BLaER1 (cell line): ENCODE measurements around the gene P2RX7.
A peak's percentile ranks its signal among the peaks of the same experiment; 100 is the strongest.
"Not testable (repeated sequence)": the region's sequence is repeated elsewhere in the genome, so short reads cannot be mapped to it uniquely, and the experiment has no call there.

Source experiments
- H3K27ac ChIP-seq: shearing (Covaris generic); formaldehyde crosslinking; 2 replicates; pipeline ENCODE4 v1.8.1; 2022
- H3K27me3 ChIP-seq: shearing (Covaris generic); formaldehyde crosslinking; 2 replicates; pipeline ENCODE4 v1.8.1; 2022
- H3K36me3 ChIP-seq: shearing (Covaris generic); formaldehyde crosslinking; 2 replicates; pipeline ENCODE4 v1.8.1; 2022
- H3K4me1 ChIP-seq: shearing (Covaris generic); formaldehyde crosslinking; 2 replicates; pipeline ENCODE4 v1.8.1; 2022
- H3K4me2 ChIP-seq: shearing (Covaris generic); formaldehyde crosslinking; 2 replicates; pipeline ENCODE4 v1.8.1; 2022
- H3K4me3 ChIP-seq: shearing (Covaris generic); formaldehyde crosslinking; 2 replicates; pipeline ENCODE4 v1.8.1; 2022
- H3K9ac ChIP-seq: shearing (Covaris generic); formaldehyde crosslinking; 2 replicates; pipeline ENCODE4 v1.8.1; 2022
- H3K9me3 ChIP-seq: shearing (Covaris generic); formaldehyde crosslinking; 2 replicates; pipeline ENCODE4 v1.8.1; 2022
- H4K20me1 ChIP-seq: shearing (Covaris generic); formaldehyde crosslinking; 2 replicates; pipeline ENCODE4 v1.8.1; 2022
- Cebpa-rat ChIP-seq: shearing (Covaris generic); IDR thresholded peaks from 2 replicates; pipeline ENCODE4 v1.8.1; 2022

P2RX7 gene

DNA sequence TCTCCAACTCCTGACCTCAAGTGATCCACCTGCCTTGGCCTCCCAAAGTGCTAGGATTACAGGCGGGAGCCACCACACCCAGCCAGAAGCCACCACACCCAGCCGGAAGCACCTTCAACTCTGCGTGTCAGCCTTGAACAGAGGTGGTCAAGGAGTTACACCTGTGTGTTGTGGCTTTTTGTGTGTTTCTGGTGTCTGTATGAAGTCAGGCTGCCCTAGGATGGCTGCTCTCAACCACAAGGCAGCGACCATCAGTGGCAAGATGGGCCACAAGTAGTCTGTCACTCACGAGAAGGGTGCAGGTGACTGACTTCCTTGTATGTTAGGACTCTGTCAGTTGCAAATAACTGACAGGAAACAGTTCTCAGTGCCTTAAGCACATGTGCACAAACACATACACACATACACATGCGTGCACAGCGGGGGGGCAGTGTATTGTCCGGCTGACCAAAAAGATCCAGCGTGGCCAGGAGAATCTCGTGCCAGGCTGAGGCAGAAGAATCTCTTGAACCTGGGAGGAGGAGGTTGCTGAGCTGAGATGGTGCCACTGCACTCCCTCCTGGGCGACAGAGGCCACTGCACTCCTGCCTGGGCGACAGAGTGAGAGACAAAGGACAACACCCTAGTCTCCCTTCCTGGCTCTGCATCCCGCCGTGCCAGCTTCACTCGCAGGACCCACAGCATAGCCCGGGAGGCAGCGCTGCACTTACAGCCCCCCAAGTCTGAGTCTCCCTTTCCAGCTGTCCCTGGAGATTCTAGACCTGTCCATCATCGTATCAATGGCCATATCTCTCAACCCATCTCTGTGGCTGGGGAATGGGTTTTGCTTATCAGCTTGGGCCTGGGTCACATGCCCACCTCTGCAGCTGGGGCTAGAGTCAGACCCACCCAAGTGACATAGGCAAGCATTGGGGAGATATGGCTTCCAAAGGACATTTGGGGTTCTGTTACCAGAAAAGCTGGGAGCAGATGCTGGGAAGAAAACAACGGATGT, 90.9 kb downstream of the P2RX7 start:
- no peaks in the 10 kb centered on the region for H3K27me3 ChIP-seq
- peak overlapping the region; percentile 74 for H3K4me2 ChIP-seq
- H3K9me3 ChIP-seq = no peaks in the 10 kb centered on the region
- peaks cover 36% of the 10 kb centered on the region for H3K4me1 ChIP-seq
- H3K9ac ChIP-seq = peak overlapping the region; percentile 37; the same call in 1 of the 2 replicates
- H3K27ac ChIP-seq = peak overlapping the region; percentile 56
- no peak overlapping the region for H3K4me3 ChIP-seq
- TF ChIP-seq Cebpa-rat = no peak
- peaks cover 64% of the 10 kb centered on the region for H3K36me3 ChIP-seq
- no peaks in the 10 kb centered on the region for H4K20me1 ChIP-seq

DNA sequence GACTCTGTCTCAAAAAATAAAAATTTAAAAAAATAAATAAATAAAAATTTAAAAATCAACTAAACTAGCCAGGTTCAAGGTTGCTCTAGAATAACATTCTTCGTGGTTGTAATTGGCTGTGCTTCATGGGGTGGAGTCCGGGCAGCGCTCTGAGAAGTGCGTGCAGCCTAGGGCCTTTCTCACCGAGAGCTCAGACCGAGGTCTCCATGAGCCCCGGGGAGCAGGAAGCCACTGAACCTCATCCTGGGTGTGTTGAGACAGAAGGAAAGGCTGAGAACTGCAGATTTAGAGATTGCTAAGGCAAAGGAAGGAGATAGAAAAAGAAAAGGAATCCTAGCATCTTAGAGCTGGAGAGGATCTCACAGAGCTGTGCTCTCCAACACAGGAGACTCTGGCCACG, 91.9 kb downstream of the P2RX7 start:
- Histone ChIP-seq H3K4me3 (no peak overlapping the region), H3K36me3 (peaks cover 66% of the 10 kb centered on the region), H3K27me3 (no peaks in the 10 kb centered on the region), H3K27ac (no peak overlapping the region; the same call in 1 of the 2 replicates), H3K4me1 (peaks cover 36% of the 10 kb centered on the region), H3K9ac (no peak overlapping the region), H3K4me2 (peak overlapping the region; percentile 74; the same call in 1 of the 2 replicates), H4K20me1 (no peaks in the 10 kb centered on the region), H3K9me3 (no peaks in the 10 kb centered on the region)
- TF ChIP-seq Cebpa-rat = no peak

DNA sequence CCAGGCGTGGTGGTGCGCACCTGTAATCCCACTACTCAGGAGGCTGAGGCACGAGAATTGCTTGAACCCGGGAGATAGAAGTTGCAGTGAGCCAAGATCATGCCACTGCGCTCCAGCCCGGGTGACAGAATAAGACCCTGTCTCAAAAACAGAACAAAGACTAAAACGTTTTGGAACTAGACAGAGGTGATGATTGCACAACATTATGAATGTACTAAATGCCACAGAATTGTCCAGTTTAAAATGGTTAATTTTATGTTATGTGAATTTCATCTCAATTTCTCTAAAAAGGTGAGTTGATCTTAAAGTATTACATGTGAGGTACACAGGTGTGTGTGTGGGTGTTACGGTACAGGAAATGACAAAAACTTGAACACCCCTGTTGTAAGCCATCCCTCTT, 93.7 kb downstream of the P2RX7 start:
- Histone ChIP-seq H3K9ac (no peak overlapping the region), H3K4me2 (no peak overlapping the region), H3K27me3 (no peaks in the 10 kb centered on the region), H3K27ac (no peak overlapping the region), H3K4me1 (peaks cover 27% of the 10 kb centered on the region), H3K36me3 (peaks cover 62% of the 10 kb centered on the region), H3K9me3 (no peaks in the 10 kb centered on the region), H3K4me3 (no peak overlapping the region), H4K20me1 (no peaks in the 10 kb centered on the region)
- no peak for TF ChIP-seq Cebpa-rat

DNA sequence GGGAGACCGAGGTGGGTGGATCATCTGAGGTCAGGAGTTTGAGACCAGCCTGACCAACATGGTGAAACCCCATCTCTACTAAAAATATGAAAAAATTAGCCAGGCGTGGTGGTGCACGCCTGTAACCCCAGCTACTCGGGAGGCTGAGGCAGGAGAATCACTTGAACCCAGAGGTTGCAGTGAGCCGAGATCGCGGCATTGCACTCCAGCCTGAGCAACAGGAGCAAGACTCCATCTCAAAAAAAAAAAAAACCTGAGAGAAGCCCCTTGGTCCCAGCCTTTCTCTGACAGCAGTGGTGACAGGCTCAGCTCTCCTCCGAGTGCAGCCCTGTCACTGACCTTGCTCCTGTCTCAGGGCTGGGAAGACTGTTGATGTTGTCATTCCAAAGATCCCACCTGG, 94.2 kb downstream of the P2RX7 start:
- not testable (repeated sequence) for H3K9me3 ChIP-seq, H4K20me1 ChIP-seq, H3K27me3 ChIP-seq, H3K4me3 ChIP-seq, H3K27ac ChIP-seq, H3K4me2 ChIP-seq, H3K9ac ChIP-seq
- peaks cover 62% of the 10 kb centered on the region for H3K36me3 ChIP-seq
- peaks cover 27% of the 10 kb centered on the region for H3K4me1 ChIP-seq

DNA sequence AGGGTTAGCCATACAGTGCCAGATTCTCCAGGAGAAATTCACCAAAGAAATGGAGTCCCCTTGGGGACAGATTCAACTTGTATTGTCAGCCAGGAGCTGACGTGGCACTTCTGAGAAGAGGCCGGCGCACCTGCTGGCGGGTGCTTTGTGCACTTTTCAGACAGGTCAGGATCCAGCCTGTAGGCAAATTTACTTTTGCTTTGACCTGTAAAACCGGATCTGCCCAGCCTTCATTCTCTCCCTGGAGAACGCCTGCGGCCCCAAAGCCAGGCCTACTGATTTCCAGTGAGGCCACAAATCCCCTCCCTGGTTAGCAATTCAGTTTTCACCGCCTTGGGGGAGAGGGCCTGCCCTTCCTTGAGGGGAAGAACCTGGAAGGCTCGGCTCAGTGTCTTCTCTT, 94.6 kb downstream of the P2RX7 start:
- H3K4me3 ChIP-seq = no peak overlapping the region
- no peaks in the 10 kb centered on the region for H3K9me3 ChIP-seq
- peaks cover 27% of the 10 kb centered on the region for H3K4me1 ChIP-seq
- H3K27me3 ChIP-seq = no peaks in the 10 kb centered on the region
- H4K20me1 ChIP-seq = no peaks in the 10 kb centered on the region
- H3K36me3 ChIP-seq = peaks cover 63% of the 10 kb centered on the region
- no peak overlapping the region for H3K4me2 ChIP-seq
- H3K27ac ChIP-seq = no peak overlapping the region
- TF ChIP-seq Cebpa-rat = no peak
- H3K9ac ChIP-seq = no peak overlapping the region

DNA sequence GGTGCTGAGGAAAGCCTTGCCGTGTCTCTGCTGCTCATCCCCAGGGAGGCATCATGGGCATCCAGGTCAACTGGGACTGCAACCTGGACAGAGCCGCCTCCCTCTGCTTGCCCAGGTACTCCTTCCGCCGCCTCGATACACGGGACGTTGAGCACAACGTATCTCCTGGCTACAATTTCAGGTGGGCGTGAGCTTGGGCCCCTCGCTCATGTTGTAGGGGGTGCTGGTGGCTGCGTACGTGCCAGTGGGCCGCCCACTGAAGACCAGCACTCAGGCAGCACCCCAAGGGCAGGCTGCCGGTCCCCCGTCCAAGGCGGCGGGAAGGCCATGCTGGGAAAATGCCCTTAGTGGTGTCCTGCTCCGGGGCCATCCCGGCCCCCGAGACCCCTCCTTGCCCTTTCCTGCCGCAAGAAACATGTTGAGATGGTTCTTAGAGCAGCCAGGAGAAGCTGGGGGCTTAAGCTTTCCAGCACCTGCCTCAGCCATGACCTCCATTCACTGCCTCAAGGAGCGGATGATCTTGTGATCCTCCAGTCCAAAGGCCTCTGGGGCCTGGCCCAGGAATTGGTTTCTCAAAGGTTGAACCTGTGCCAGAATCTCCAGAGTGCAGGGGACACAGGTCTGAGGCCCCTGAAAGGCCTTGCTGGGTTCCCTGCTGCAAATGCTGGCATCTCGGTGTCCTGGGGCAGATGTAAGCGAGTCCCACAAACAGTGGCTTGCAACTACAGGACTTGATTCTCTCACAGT, 96.4 kb downstream of the P2RX7 start:
- H3K27ac ChIP-seq = peak overlapping the region; percentile 18; the same call in 1 of the 2 replicates
- H3K27me3 ChIP-seq = no peaks in the 10 kb centered on the region
- H3K9ac ChIP-seq = no peak overlapping the region
- peaks cover 70% of the 10 kb centered on the region for H3K36me3 ChIP-seq
- no peak overlapping the region for H3K4me2 ChIP-seq
- H3K4me1 ChIP-seq = peaks cover 10% of the 10 kb centered on the region
- H3K9me3 ChIP-seq = no peaks in the 10 kb centered on the region
- H4K20me1 ChIP-seq = no peaks in the 10 kb centered on the region
- H3K4me3 ChIP-seq = no peak overlapping the region
- TF ChIP-seq Cebpa-rat = no peak

DNA sequence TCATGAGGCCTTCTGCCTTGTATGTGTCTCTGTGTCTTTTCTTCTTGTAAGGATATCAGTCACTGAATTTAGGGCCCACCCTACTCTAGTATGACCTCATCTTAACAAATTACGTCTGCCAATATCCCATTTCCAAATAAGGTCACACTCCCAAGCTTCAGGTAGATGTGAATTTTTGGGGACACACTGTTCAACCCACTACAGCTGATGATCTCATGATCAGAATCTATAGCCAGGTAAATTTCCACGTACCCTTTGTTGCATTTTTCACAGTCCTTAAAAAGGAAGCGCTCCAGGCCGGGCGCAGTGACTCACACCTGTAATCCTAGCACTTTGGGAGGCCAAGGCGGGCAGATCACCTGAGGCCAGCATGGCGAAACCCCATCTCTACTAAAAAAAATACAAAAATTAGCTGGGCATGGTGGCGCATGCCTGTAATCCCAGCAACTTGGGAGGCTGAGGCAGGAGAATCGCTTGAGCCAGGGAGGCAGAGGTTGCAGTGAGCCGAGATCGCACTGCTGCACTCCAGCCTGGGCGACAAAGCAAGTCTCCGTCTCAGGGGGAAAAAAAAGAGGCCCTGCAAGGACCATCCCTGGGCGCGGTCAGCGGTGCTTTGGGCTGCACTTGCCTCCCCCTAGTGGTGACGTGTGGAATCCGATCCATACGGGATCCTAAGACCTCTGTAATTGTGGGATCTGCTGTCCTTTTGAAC, 97.3 kb downstream of the P2RX7 start:
- H3K4me1 ChIP-seq, H3K9ac ChIP-seq, H4K20me1 ChIP-seq, H3K27me3 ChIP-seq, H3K9me3 ChIP-seq, H3K4me3 ChIP-seq, H3K4me2 ChIP-seq: not testable (repeated sequence)
- Histone ChIP-seq H3K27ac (0 out of 2 replicates have a peak overlapping the region, but pooled peaks have one; percentile 18), H3K36me3 (peaks cover 79% of the 10 kb centered on the region)

DNA sequence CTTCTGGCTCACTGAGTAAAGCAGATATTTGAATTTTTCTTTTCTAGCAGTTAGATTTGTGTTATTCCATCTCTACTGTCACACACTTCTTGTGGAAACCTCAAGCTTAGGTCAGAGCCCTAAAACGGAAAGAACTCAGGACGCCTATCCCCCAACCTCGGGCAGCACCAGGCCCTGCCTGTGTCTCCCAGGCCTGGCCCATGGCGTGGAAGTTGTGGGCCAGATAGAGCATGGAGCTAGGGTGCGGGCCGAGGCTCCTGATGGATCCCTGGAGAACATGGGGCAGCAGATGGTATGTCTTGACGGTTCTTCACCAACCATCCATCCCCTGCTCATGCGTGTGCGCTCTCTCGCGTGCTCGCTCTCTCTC, 97.8 kb downstream of the P2RX7 start:
- H3K27me3 ChIP-seq = no peaks in the 10 kb centered on the region
- no peaks in the 10 kb centered on the region for H3K9me3 ChIP-seq
- no peak overlapping the region for H3K4me3 ChIP-seq
- TF ChIP-seq Cebpa-rat = no peak
- no peak overlapping the region for H3K27ac ChIP-seq
- H3K36me3 ChIP-seq = peaks cover 85% of the 10 kb centered on the region
- no peak overlapping the region for H3K9ac ChIP-seq
- H3K4me2 ChIP-seq = no peak overlapping the region
- no peaks in the 10 kb centered on the region for H4K20me1 ChIP-seq
- no peaks in the 10 kb centered on the region for H3K4me1 ChIP-seq

DNA sequence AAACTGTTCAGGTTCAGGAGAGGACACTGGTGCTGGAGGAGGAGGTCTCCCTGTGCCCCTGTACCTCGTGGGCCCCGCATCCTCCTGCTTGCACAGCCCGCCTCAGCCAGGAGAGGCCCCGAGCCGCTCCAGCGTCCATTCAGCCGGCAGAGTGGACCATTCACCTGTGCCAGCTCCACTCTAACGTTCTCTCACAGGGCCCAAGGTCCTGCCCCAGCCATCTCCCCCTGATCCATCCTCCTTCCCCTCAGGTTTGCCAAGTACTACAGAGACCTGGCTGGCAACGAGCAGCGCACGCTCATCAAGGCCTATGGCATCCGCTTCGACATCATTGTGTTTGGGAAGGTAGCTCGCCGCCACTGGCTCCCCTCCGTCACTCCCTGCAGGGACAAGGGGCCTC, 99.5 kb downstream of the P2RX7 start:
- Histone ChIP-seq H3K36me3 (peaks cover 86% of the 10 kb centered on the region), H3K9ac (no peak overlapping the region), H3K27me3 (no peaks in the 10 kb centered on the region), H4K20me1 (no peaks in the 10 kb centered on the region), H3K4me3 (no peak overlapping the region), H3K27ac (no peak overlapping the region), H3K4me2 (no peak overlapping the region), H3K9me3 (no peaks in the 10 kb centered on the region), H3K4me1 (no peaks in the 10 kb centered on the region)
- TF ChIP-seq Cebpa-rat = no peak
